Gastrocnemius medialis (tissue), 4 donors: ENCODE results near the gene CBX5. TPM values are rescaled to one million over a fixed set of nuclear protein-coding genes. Genes with fewer than 3 reads are reported as not detected.
"Not testable (repeated sequence)": the region's sequence is repeated elsewhere in the genome, so short reads cannot be mapped to it uniquely, and the experiment has no call there.

Experiments used
- ATAC-seq, 2 donors: fragments of 150-250 bp; one replicate each; pipeline ENCODE4 v1.9.1; 2016
- DNase-seq, 2 donors: peaks; one replicate each; pipeline ENCODE4 v3.0.0-alpha.2; 2019
- H3K27ac ChIP-seq, 4 donors: fragments of 200-600 bp; sonication (generic); 1 replicate in 1 of 4; 2 replicates in 3 of 4; pipeline ENCODE4 v1.5.1; 2016 to 2018; ENCODE audit warnings: mild to moderate bottlenecking in 2 of 4, moderate library complexity in 1 of 4
- H3K27me3 ChIP-seq, 3 donors: fragments of 200-600 bp; sonication (generic) in 2 of 3; 1 replicate in 1 of 3; 2 replicates in 2 of 3; pipeline versions ENCODE4 v1.5.1 to v1.6.0; 2016 to 2019; ENCODE audit warnings: mild to moderate bottlenecking in 1 of 3, moderate library complexity in 1 of 3
- H3K36me3 ChIP-seq, 2 donors: fragments of 200-600 bp; sonication (generic) in 1 of 2; one replicate each; pipeline ENCODE4 v1.5.1; 2017 to 2018
- H3K4me1 ChIP-seq, 2 donors: fragments of 200-600 bp; sonication (generic) in 1 of 2; one replicate each; pipeline ENCODE4 v1.5.1; 2016 to 2017; ENCODE audit warnings: mild to moderate bottlenecking in 2 of 2
- H3K4me3 ChIP-seq, 4 donors: fragments of 200-600 bp; sonication (generic) in 3 of 4; 1 replicate in 1 of 4; 2 replicates in 3 of 4; pipeline ENCODE4 v1.5.1; 2016 to 2019; ENCODE audit warnings: mild to moderate bottlenecking in 2 of 4
- H3K9me3 ChIP-seq, 3 donors: fragments of 200-600 bp; sonication (generic) in 2 of 3; 1 replicate in 1 of 3; 2 replicates in 2 of 3; pipeline ENCODE4 v1.5.1; 2016 to 2019
- CTCF ChIP-seq, 5 experiments: fragments of 450-650 bp in 3 of 5; fragments of 200-600 bp in 2 of 5; sonication (generic) in 2 of 5; IDR thresholded peaks in 4 of 5; conservative IDR thresholded peaks in 1 of 5; 1 replicate in 4 of 5; 2 replicates in 1 of 5; pipeline ENCODE4 v1.5.1; 2016 to 2019; ENCODE audit warnings: antibody characterized with exemption in 5 of 5, mild to moderate bottlenecking in 3 of 5, moderate library complexity in 3 of 5
- POLR2A ChIP-seq, 2 donors: fragments of 450-650 bp; IDR thresholded peaks; one replicate each; pipeline ENCODE4 v1.6.1; 2017; ENCODE audit warnings: antibody characterized with exemption in 2 of 2, mild to moderate bottlenecking in 2 of 2, moderate library complexity in 2 of 2
- in situ Hi-C, 4 donors: fragments of 200-750 bp; cut with MboI; loops; one replicate each; pipeline versions ENCODE4 v1.15.0 to v1.8.0; 2017; ENCODE audit warnings: low sequenced_read_pairs in 4 of 4
- intact Hi-C: fragments of 100-400 bp; cut with DNase I; formaldehyde crosslinking; loops from one replicate; pipeline ENCODE4 v1.15.1; 2023; ENCODE audit warnings: low total_unique reads
- total RNA-seq, 4 donors: library from RNA; depleted of rRNA; stranded (reverse); fragments of >200 nt; gene quantifications; one replicate each; pipeline versions ENCODE4 v1.1.0 to v1.2.3, GENCODE V29; 2016

CBX5 gene
- total RNA-seq, 4 donors from 2014 or later = 7.9 to 8.9 (median 8.1) TPM

- in situ Hi-C loops = no loop called here
- no peak for DNase-seq
- no peaks in the 10 kb centered on the region for H3K27me3 ChIP-seq
- H3K4me1 ChIP-seq = peaks cover 18 to 21% of the 10 kb centered on the region in 2 donors
- intact Hi-C loops = no loop called here
- no peaks in the 10 kb centered on the region for H3K9me3 ChIP-seq
- no peaks in the 10 kb centered on the region for H3K36me3 ChIP-seq
- ATAC-seq = no peak
- TF ChIP-seq CTCF (IDR thresholded peaks at IDR 0.05 in 4 of 5, conservative IDR thresholded peaks at IDR 0.05 in 1 of 5) (no peak), POLR2A (IDR thresholded peaks at IDR 0.05) (no peak)
- peak overlapping the region; percentile 8 to 93 (median 89) for H3K4me3 ChIP-seq
- H3K27ac ChIP-seq = peak overlapping the region in 3 of 4 donors; percentile 79 to 87 (median 80)
Observed at GRCh38 chr12:54189198-54189539, 90.8 kb downstream of the CBX5 start.

GRCh38 chr12:54187075-54187474 lies 92.8 kb downstream of the CBX5 start:
- intact Hi-C loops (no loop called here), in situ Hi-C loops (no loop called here)
- Histone ChIP-seq H3K27ac (no peak overlapping the region), H3K27me3 (no peaks in the 10 kb centered on the region), H3K9me3 (no peaks in the 10 kb centered on the region), H3K4me1 (peaks cover 18 to 20% of the 10 kb centered on the region in 2 donors), H3K4me3 (no peak overlapping the region), H3K36me3 (peaks cover 0 to 14% of the 10 kb centered on the region in 2 donors)
- DNase-seq (no peak), ATAC-seq (no peak)
- TF ChIP-seq CTCF (IDR thresholded peaks at IDR 0.05 in 4 of 5, conservative IDR thresholded peaks at IDR 0.05 in 1 of 5) (no peak), POLR2A (IDR thresholded peaks at IDR 0.05) (no peak)

- ATAC-seq = no peak
- intact Hi-C loops = no loop called here
- in situ Hi-C loops = no loop called here
Observed at GRCh38 chr12:54185919-54186318, 94.0 kb downstream of the CBX5 start.

GRCh38 chr12:54185297-54185696 lies 94.6 kb downstream of the CBX5 start:
- H3K36me3 ChIP-seq = peaks cover 0 to 25% of the 10 kb centered on the region in 2 donors
- intact Hi-C loops, DNase-seq: not testable (repeated sequence)

More at GRCh38 chr12:54185919-54186318, 94.0 kb downstream of the CBX5 start:
- Histone ChIP-seq H3K27ac (no peak overlapping the region), H3K27me3 (no peaks in the 10 kb centered on the region), H3K4me3 (no peak overlapping the region), H3K9me3 (no peaks in the 10 kb centered on the region), H3K36me3 (peaks cover 0 to 21% of the 10 kb centered on the region in 2 donors), H3K4me1 (peaks cover 9 to 10% of the 10 kb centered on the region in 2 donors)
- no peak for TF ChIP-seq POLR2A (IDR thresholded peaks at IDR 0.05)
- no peak for TF ChIP-seq CTCF (IDR thresholded peaks at IDR 0.05 in 4 of 5, conservative IDR thresholded peaks at IDR 0.05 in 1 of 5)
- DNase-seq = no peak

GRCh38 chr12:54184024-54184805 lies 95.7 kb downstream of the CBX5 start:
- H3K27ac ChIP-seq = no peak overlapping the region
- no peaks in the 10 kb centered on the region for H3K27me3 ChIP-seq
- no peak overlapping the region for H3K4me3 ChIP-seq
- intact Hi-C loops (no loop called here), in situ Hi-C loops (no loop called here)
- peaks cover 0 to 25% of the 10 kb centered on the region in 2 donors for H3K36me3 ChIP-seq
- DNase-seq = no peak
- no peaks in the 10 kb centered on the region for H3K9me3 ChIP-seq
- H3K4me1 ChIP-seq = peaks cover 7 to 9% of the 10 kb centered on the region in 2 donors
- no peak for ATAC-seq
- TF ChIP-seq CTCF (IDR thresholded peaks at IDR 0.05 in 4 of 5, conservative IDR thresholded peaks at IDR 0.05 in 1 of 5) (no peak), POLR2A (IDR thresholded peaks at IDR 0.05) (no peak)

More at GRCh38 chr12:54185297-54185696, 94.6 kb downstream of the CBX5 start:
- H3K27me3 ChIP-seq, H3K27ac ChIP-seq, H3K9me3 ChIP-seq, in situ Hi-C loops, H3K4me3 ChIP-seq, ATAC-seq: not testable (repeated sequence)
- H3K4me1 ChIP-seq = peaks cover 9 to 10% of the 10 kb centered on the region in 2 donors
